ENCODE measurements around the gene TBC1D13.
"Not testable (repeated sequence)": the region's sequence is repeated elsewhere in the genome, so short reads cannot be mapped to it uniquely, and the experiment has no call there.

The TBC1D13 gene

DNA sequence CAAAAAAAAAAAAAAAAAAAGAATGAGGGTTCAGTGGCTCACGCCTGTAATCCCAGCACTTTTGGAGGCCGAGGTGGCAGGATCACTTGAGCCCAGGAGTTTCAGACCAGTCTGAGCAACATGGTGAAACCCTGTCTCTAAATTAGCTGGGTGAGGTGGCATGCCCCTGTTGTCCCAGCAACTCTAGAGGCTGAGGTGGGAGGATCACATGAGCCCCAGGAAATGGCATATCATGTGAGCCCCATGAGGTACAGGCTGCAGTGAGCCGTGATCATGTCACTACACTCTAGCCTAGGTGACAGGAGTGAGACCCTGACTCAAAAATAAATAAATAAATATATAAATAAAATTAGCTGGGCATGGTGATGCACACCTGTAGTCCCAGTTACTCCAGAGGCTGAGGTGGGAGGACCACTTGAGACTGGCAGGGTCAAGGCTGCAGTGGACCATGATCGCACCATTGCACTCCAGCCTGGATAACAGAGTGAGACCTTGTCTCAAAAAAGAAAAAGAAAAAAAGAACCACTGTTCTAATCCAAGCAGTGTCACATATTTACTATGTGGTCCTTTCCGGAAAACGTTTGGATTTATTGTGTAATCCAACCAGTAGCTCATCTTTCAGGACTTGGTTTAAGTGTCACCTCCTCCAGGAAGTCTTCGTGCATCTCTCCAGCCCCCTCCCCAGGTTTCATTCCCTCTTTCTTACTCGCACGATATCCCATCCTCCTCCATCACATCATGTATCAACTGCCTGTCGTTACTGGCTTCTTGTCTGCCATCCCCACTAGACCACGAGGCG, 54.8 kb downstream of the TBC1D13 start:
- in situ Hi-C loops (cut with MboI; ENCODE audit: low sequenced_read_pairs), result no loop called here

DNA sequence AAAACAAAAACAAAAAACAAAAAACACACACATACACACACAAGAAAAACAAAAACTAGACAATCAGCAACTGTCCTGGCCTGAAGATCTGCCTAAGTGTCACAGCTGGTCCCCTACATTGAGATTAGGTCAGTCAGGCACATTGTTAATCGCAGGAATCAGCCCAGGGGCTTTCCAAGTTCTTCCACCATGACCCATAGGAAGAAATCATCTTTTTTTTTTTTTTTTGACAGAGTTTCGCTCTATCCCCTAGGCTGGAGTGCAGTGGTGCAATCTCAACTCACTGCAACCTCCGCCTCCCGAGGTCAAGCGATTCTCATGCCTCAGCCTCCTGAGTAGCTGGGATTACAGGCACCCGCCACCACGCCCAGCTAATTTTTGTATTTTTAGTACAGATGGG, 56.1 kb downstream of the TBC1D13 start:
- in situ Hi-C loops (cut with MboI; ENCODE audit: low sequenced_read_pairs), result not testable (repeated sequence)

DNA sequence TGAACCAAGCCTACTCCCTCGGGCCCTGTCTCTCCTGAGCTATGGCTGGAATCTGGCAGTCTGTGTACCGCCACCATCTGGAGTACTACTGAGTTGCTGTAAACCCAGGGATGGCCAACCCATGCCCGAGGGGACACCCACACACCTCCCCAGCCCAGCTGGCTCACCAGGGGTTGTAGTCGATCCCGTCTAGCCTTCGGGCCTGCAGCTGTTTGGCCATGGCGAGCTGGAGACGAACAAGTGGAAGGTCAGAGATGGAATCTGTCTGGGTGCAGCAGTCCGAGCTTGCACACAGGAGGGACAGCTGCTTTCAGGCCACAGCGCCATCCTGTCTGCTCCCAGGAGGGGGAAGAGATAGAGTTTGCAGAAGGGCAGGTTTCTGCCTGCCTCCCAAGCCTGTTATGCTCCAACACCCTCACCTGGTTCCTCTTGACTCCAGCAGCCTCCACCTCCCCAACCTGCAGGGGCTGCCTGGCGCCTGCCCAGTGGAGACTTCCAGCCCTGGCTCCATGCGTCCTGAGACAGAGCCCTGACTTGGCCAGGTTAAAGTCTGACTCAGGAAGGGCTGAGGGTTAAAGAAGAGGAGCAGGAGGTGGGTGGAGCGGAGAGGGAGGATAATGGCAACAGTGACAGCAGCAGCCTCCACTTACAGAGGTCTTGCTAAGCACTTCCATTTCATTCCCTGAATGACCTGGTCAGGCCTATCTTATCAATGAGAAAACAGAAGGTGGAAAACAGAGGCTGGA, 58.3 kb downstream of the TBC1D13 start:
- in situ Hi-C loops (cut with MboI; ENCODE audit: low sequenced_read_pairs), result no loop called here

DNA sequence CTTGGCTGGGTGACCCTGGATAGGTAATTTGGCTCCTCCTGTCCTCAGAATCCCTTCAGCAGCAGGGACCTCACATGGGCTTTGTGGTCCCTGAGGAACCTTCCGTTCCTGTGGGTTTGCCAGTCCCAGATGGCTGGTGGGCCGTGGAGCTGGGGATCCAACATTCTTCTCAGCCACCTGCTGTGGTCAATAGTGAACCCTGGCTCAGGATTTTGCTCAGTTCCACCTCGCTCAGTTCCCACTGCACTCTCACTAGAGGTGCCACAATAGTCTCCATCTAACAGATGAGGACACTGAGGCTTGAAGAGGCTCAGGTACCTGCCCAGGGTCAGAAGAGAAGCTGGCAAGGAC, 59.6 kb downstream of the TBC1D13 start:
- in situ Hi-C loops (cut with MboI; ENCODE audit: low sequenced_read_pairs), result no loop called here

DNA sequence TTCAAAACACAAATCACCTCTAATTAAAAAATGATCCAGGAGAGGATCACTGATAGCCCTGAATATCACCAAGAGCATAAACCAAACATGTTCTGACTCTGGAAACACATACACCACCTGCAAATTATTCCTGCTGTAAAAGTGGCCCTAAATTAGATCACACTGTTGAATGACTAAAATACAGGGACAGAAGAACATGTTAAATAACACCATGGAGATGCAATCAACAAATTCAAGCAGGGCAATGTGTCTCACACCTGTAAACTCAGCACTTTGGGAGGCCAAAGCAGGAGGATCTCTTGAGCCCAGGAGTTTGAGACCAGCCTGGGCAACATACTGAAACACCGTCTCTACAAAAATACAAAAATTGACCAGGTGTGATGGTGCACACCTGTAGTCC, 60.8 kb downstream of the TBC1D13 start:
- in situ Hi-C loops (cut with MboI; ENCODE audit: low sequenced_read_pairs), result no loop called here

DNA sequence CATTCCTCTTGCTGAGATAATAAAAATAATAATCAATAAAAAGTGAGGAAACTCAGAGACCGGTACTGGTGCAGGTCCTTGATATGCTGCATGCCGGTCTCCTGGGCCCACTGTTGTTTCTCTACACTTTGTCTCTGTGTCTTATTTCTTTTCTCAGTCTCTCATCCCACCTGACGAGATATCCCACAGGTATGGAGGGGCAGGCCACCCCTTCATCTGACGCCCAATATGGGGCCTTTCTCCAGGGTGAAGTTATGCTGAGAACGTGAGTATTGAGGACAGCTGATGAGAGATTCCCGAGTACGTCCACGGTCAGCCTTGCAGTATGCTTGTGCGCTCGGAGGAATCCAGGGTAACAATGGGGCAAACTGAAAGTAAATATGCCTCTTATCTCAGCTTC, 64.0 kb downstream of the TBC1D13 start:
- in situ Hi-C loops (cut with MboI; ENCODE audit: low sequenced_read_pairs), result not testable (repeated sequence)

DNA sequence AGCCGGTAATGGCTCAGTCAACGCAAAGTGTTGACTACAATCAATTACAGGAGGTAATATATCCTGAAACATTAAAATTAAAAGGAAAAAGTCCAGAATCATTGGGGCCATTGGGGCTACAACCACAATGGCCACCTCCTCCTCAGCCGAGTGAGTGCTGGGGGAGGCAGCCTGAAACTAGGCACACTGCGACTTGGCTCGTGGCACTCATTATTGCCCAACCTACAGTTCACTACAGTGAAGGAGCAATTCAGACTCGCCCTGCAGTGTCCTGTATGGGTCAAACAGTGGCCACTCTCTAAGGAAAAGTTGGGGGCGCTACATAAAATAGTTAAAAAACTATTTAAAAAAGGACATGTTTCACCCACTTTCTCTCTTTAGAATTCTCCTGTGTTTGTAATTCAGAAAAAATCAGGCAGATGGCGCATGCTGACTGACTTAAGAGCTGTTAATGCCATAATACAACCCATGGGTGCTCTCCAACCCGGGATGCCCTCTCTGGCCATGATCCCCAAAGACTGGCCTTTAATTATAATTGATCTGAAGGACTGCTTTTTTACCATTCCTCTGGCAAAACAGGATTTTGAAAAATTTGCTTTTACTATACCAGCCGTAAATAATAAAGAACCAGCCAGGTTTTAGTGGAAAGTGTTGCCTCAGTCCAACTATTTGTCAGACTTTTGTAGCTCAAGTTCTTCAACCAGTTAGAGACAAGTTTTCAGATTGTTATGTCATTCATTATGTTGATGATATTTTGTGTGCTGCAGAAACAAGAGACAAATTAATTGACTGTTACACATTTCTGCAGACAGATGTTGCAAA, 64.9 kb downstream of the TBC1D13 start:
- in situ Hi-C loops (cut with MboI; ENCODE audit: low sequenced_read_pairs), result not testable (repeated sequence)

DNA sequence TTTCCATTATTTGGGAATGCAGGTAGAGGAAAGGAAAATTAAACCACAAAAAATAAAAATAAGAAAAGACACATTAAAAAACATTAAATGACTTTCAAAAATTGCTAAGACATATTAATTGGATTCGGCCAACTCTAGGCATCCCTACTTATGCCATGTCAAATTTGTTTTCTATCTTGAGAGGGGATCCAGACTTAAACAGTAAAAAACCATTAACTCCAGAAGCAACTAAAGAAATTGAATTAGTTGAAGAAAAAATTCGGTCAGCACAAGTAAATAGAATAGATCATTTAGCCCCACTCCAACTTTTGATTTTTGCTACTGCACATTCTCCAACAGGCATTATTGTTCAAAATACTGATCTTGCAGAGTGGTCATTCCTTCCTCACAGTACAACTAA, 65.6 kb downstream of the TBC1D13 start:
- in situ Hi-C loops (cut with MboI; ENCODE audit: low sequenced_read_pairs), result not testable (repeated sequence)

DNA sequence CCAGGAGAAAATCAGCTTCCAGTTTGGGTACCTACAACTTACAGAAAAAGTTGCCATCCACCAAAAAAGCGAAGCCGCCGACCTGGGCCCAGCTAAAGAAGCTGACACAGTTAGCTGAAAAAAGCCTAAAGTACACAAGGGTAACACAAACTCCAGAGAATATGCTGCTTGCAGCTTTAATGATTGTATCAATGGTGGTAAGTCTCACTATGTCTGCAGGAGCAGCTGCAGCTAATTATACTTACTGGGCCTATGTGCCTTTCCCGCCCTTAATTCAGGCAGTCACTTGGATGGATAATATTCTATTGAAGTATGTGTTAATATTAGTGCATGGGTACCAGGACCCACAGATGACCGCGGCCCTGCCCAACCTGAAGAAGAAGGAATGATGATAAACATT, 67.4 kb downstream of the TBC1D13 start:
- in situ Hi-C loops (cut with MboI; ENCODE audit: low sequenced_read_pairs), result not testable (repeated sequence)

DNA sequence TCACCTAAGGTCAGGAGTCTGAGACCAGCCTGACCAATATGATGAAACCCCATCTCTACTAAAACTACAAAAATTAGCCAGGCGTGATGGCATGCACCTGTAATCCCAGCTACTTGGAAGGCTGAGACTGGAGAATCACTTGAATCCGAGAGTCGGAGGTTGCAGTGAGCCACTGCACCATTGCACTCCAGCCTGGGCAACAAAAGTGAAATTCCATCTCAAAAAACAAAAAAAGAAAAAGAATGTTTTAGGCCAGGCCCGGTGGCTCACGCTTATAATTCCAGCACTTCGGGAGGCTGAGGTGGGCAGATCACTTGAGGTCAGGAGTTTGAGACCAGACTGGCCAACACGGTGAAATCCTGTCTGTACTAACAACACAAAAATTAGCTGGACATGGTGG, 71.4 kb downstream of the TBC1D13 start:
- in situ Hi-C loops (cut with MboI; ENCODE audit: low sequenced_read_pairs), result not testable (repeated sequence)
